PC-9 (cell line): ENCODE data around the gene LRRC34. TPM values are rescaled to one million over a fixed set of nuclear protein-coding genes. Genes with fewer than 3 reads are reported as not detected.

Source experiments
- BruUV-seq: library from RNA; stranded (reverse); fragments of 400-500 nt; replicated peaks from 2 replicates; lab custom pipeline; 2021; lab: Mats Ljungman, UMichigan
- CTCF ChIA-PET: fragments of 300-600 bp; sonication (Branson Sonifier 250); formaldehyde crosslinking; loops from one replicate; lab custom pipeline; 2022; ENCODE audit warnings: antibody characterized with exemption; lab: Charles Lee
- POLR2A ChIA-PET: fragments of 300-600 bp; sonication (Branson Sonifier 250); formaldehyde crosslinking; loops from one replicate; lab custom pipeline; 2022; ENCODE audit warnings: antibody characterized with exemption; ENCODE audit not compliant: unreplicated experiment; lab: Charles Lee
- DNase-seq, 2 experiments: peaks; one replicate each; pipeline versions ENCODE4 v3.0.0 to v3.0.0-alpha.2; 2015 to 2022; ENCODE audit warnings: mixed read lengths in 1 of 2
- H2AFZ ChIP-seq: fragments of 200-600 bp; sonication (generic); 2 replicates; pipeline ENCODE4 v1.8.1; 2017; ENCODE audit warnings: antibody characterized with exemption
- H3F3A ChIP-seq: fragments of 200-600 bp; sonication (generic); 2 replicates; pipeline ENCODE4 v1.8.1; 2017; ENCODE audit warnings: antibody characterized with exemption, mild to moderate bottlenecking, low read depth; ENCODE audit not compliant: insufficient read depth
- H3K27ac ChIP-seq: fragments of 200-600 bp; sonication (generic); 2 replicates; pipeline ENCODE4 v1.6.1; 2016; ENCODE audit warnings: mixed run types
- H3K27me3 ChIP-seq: fragments of 200-600 bp; sonication (generic); 2 replicates; pipeline ENCODE4 v1.6.1; 2016; ENCODE audit warnings: low read depth, mixed run types; ENCODE audit not compliant: insufficient read depth
- H3K36me3 ChIP-seq: fragments of 200-600 bp; sonication (generic); 2 replicates; pipeline ENCODE4 v1.6.1; 2016; ENCODE audit warnings: low read depth, mixed run types
- H3K4me1 ChIP-seq: fragments of 200-600 bp; sonication (generic); replicated peaks from 2 replicates; pipeline ENCODE4 v1.6.1; 2016; ENCODE audit warnings: mixed run types; ENCODE audit not compliant: insufficient read depth
- H3K4me2 ChIP-seq: fragments of 200-600 bp; sonication (generic); 2 replicates; pipeline ENCODE4 v1.6.1; 2017; ENCODE audit warnings: mixed run types
- H3K4me3 ChIP-seq: fragments of 200-600 bp; sonication (generic); 2 replicates; pipeline ENCODE4 v1.6.1; 2016; ENCODE audit warnings: mixed run types
- H3K79me2 ChIP-seq: fragments of 200-600 bp; sonication (generic); 2 replicates; pipeline ENCODE4 v1.6.1; 2017; ENCODE audit warnings: low read depth, mixed run types
- H3K9me2 ChIP-seq: fragments of 200-600 bp; sonication (generic); 2 replicates; pipeline ENCODE4 v1.8.1; 2017; ENCODE audit warnings: mild to moderate bottlenecking; ENCODE audit not compliant: insufficient read depth
- H3K9me3 ChIP-seq: fragments of 200-600 bp; sonication (generic); 2 replicates; pipeline ENCODE4 v1.8.1; 2016; ENCODE audit warnings: low read depth; ENCODE audit not compliant: insufficient read depth
- H4K20me1 ChIP-seq: fragments of 200-600 bp; sonication (generic); 2 replicates; pipeline ENCODE4 v1.8.1; 2017; ENCODE audit not compliant: insufficient read depth
- CTCF ChIP-seq: fragments of 200-600 bp; sonication (generic); conservative IDR thresholded peaks from 2 replicates; pipeline ENCODE4 v1.6.1; 2017; ENCODE audit warnings: mixed run types, antibody characterized with exemption, mild to moderate bottlenecking, moderate library complexity
- EZH2 ChIP-seq: fragments of 200-600 bp; sonication (generic); IDR thresholded peaks from 2 replicates; pipeline ENCODE4 v1.8.0; 2017; ENCODE audit warnings: antibody characterized with exemption, low read depth
- intact Hi-C: fragments of 100-400 bp; cut with micrococcal nuclease; formaldehyde crosslinking; loops from one replicate; pipeline ENCODE4 v1.10.0; 2022; ENCODE audit not compliant: unreplicated experiment
- total RNA-seq: library from RNA; stranded (reverse); gene quantifications from 2 replicates; pipeline ENCODE4 v1.2.3, GENCODE V29; 2021

Gene LRRC34
- total RNA-seq, 1 experiment from 2014 or later: 10.3 TPM

GRCh38 chr3:169777822-169778221 is 34.9 kb downstream of the LRRC34 start:
- no peaks in the 10 kb centered on the region for H3K27me3 ChIP-seq
- ChIA-PET CTCF (interaction anchor here (0.6 kb wide), 1 partner anchor 115 kb away, joined by 7 read pairs; no protein-coding TSS in a partner anchor), POLR2A (no interaction called here)
- H3K4me1 ChIP-seq: peaks cover 13% of the 10 kb centered on the region
- H3K4me3 ChIP-seq: no peak overlapping the region
- BruUV-seq: no TSS peak
- H3K27ac ChIP-seq: no peak overlapping the region
- no peak overlapping the region for H2AFZ ChIP-seq
- peaks cover 22% of the 10 kb centered on the region for H3F3A ChIP-seq
- peaks cover 74% of the 10 kb centered on the region for H3K36me3 ChIP-seq
- intact Hi-C loops: no loop called here
- no peak for TF ChIP-seq CTCF
- no peak for TF ChIP-seq EZH2
- no peak overlapping the region for H3K4me2 ChIP-seq
- peaks cover 19% of the 10 kb centered on the region for H4K20me1 ChIP-seq
- no peaks in the 10 kb centered on the region for H3K9me2 ChIP-seq
- DNase-seq: no peak
- H3K79me2 ChIP-seq: peaks cover 31% of the 10 kb centered on the region
- H3K9me3 ChIP-seq: no peaks in the 10 kb centered on the region

- H3K27me3 ChIP-seq: no peaks in the 10 kb centered on the region
- ChIA-PET CTCF (no interaction called here), POLR2A (no interaction called here)
- TF ChIP-seq EZH2: no peak
- no peak for TF ChIP-seq CTCF
- no peak for DNase-seq
- peaks cover 13% of the 10 kb centered on the region for H3K4me1 ChIP-seq
- H4K20me1 ChIP-seq: peaks cover 13% of the 10 kb centered on the region
- peaks cover 32% of the 10 kb centered on the region for H3F3A ChIP-seq
- no peak overlapping the region for H3K27ac ChIP-seq
- no TSS peak for BruUV-seq
- H3K9me3 ChIP-seq: no peaks in the 10 kb centered on the region
- no peak overlapping the region for H2AFZ ChIP-seq
- H3K9me2 ChIP-seq: no peaks in the 10 kb centered on the region
- intact Hi-C loops: no loop called here
- peaks cover 31% of the 10 kb centered on the region for H3K79me2 ChIP-seq
- H3K4me2 ChIP-seq: peak overlapping the region; percentile 86
- H3K36me3 ChIP-seq: peaks cover 38% of the 10 kb centered on the region
- peak overlapping the region; percentile 84 for H3K4me3 ChIP-seq
Measured at GRCh38 chr3:169774186-169774585, 38.5 kb downstream of the LRRC34 start.

- peak within 1 kb of the TSS; percentile 92 for H3K27ac ChIP-seq
- peaks cover 30% of the 10 kb centered on the region; the same call in 1 of the 2 replicates for H3K36me3 ChIP-seq
- peak; percentile 84 to 91 for DNase-seq
- TF ChIP-seq CTCF: no peak; the same call in 1 of the 2 replicates
- no peak for TF ChIP-seq EZH2
- intact Hi-C loops: loop anchor here (1.0 to 2.0 kb wide), 3 partner anchors 40 to 584 kb away; partner anchors contain the start of genes LRRC34, LRRIQ4, SEC62 and SKIL
- peak within 1 kb of the TSS; percentile 86 for H3K4me2 ChIP-seq
- H2AFZ ChIP-seq: peak within 1 kb of the TSS; percentile 95
- TSS peak; percentile 94 for BruUV-seq
- no peaks in the 10 kb centered on the region for H3K27me3 ChIP-seq
- H3K9me2 ChIP-seq: no peaks in the 10 kb centered on the region
- peaks cover 31% of the 10 kb centered on the region for H3K79me2 ChIP-seq
- H3F3A ChIP-seq: peaks cover 39% of the 10 kb centered on the region
- H3K4me3 ChIP-seq: peak within 1 kb of the TSS; percentile 84
- peaks cover 13% of the 10 kb centered on the region for H3K4me1 ChIP-seq
- ChIA-PET POLR2A (interaction anchor here (0.6 to 0.8 kb wide), 2 partner anchors 194 to 948 kb away, joined by 3 to 7 read pairs; no protein-coding TSS in a partner anchor), CTCF (no interaction called here)
- peaks cover 13% of the 10 kb centered on the region for H4K20me1 ChIP-seq
- H3K9me3 ChIP-seq: no peaks in the 10 kb centered on the region
Measured at GRCh38 chr3:169772897-169773816, 39.5 kb downstream of the LRRC34 start, which contains the start of gene MYNN. TSS of gene MYNN (plus strand) at chr3:169773396. CDS start at chr3:169774296, 900 bp downstream.
